ENCODE results near the gene SPON1. TPM values are rescaled to one million over a fixed set of nuclear protein-coding genes. Genes with fewer than 3 reads are reported as not detected.
"Not testable (repeated sequence)": the region's sequence is repeated elsewhere in the genome, so short reads cannot be mapped to it uniquely, and the experiment has no call there.

Gene SPON1
- total RNA-seq, 1 donor, result 0.72 TPM

GRCh38 chr11:14275076-14275475 is 312.6 kb downstream of the SPON1 start:
- no peaks in the 10 kb centered on the region for H3K9me3 ChIP-seq (ENCODE audit: low read depth, low read length)
- peak; percentile 11 for DNase-seq (ENCODE audit: insufficient read length, low spot score, missing footprints)
- H3K27ac ChIP-seq (ENCODE audit: low read depth, low read length), result no peak overlapping the region
- no peak for TF ChIP-seq CTCF (IDR thresholded peaks at IDR 0.05; ENCODE audit: extremely low read depth, low read depth, low read length)
- H4K20me1 ChIP-seq (ENCODE audit: insufficient read depth, low read length), result no peaks in the 10 kb centered on the region
- peaks cover 17% of the 10 kb centered on the region for H3K36me3 ChIP-seq (ENCODE audit: insufficient read depth, low read length)
- H3K4me1 ChIP-seq (ENCODE audit: insufficient read depth, low read length), result peaks cover 9% of the 10 kb centered on the region
- H2AFZ ChIP-seq (ENCODE audit: low read length), result no peak overlapping the region
- H3K4me3 ChIP-seq (ENCODE audit: insufficient read depth, low read length), result no peak overlapping the region
- no peaks in the 10 kb centered on the region for H3K27me3 ChIP-seq (ENCODE audit: insufficient read depth, low read length)
- H3K4me2 ChIP-seq (ENCODE audit: insufficient read depth, low read length), result no peak overlapping the region
- no peaks in the 10 kb centered on the region for H3K79me2 ChIP-seq (ENCODE audit: insufficient read depth, low read length)

GRCh38 chr11:14278869-14279268 is 316.3 kb downstream of the SPON1 start:
- not testable (repeated sequence) for H4K20me1 ChIP-seq (ENCODE audit: insufficient read depth, low read length); H3K27me3 ChIP-seq (ENCODE audit: insufficient read depth, low read length); H3K9me3 ChIP-seq (ENCODE audit: low read depth, low read length); H2AFZ ChIP-seq (ENCODE audit: low read length); H3K4me2 ChIP-seq (ENCODE audit: insufficient read depth, low read length); H3K27ac ChIP-seq (ENCODE audit: low read depth, low read length); H3K79me2 ChIP-seq (ENCODE audit: insufficient read depth, low read length); H3K4me1 ChIP-seq (ENCODE audit: insufficient read depth, low read length); DNase-seq (ENCODE audit: insufficient read length, low spot score, missing footprints); H3K4me3 ChIP-seq (ENCODE audit: insufficient read depth, low read length)
- H3K36me3 ChIP-seq (ENCODE audit: insufficient read depth, low read length), result peaks cover 14% of the 10 kb centered on the region

- DNase-seq (ENCODE audit: insufficient read length, low spot score, missing footprints), result peak; percentile 86
- Histone ChIP-seq H3K27ac (ENCODE audit: low read depth, low read length) (peak overlapping the region; percentile 92), H3K36me3 (ENCODE audit: insufficient read depth, low read length) (peaks cover 21% of the 10 kb centered on the region), H3K27me3 (ENCODE audit: insufficient read depth, low read length) (no peaks in the 10 kb centered on the region), H3K9me3 (ENCODE audit: low read depth, low read length) (no peaks in the 10 kb centered on the region), H3K4me3 (ENCODE audit: insufficient read depth, low read length) (peak overlapping the region; percentile 57), H3K79me2 (ENCODE audit: insufficient read depth, low read length) (peaks cover 17% of the 10 kb centered on the region), H4K20me1 (ENCODE audit: insufficient read depth, low read length) (no peaks in the 10 kb centered on the region), H3K4me1 (ENCODE audit: insufficient read depth, low read length) (peaks cover 21% of the 10 kb centered on the region), H3K4me2 (ENCODE audit: insufficient read depth, low read length) (peak overlapping the region; percentile 78), H2AFZ (ENCODE audit: low read length) (no peak overlapping the region)
- no peak for TF ChIP-seq CTCF (IDR thresholded peaks at IDR 0.05; ENCODE audit: extremely low read depth, low read depth, low read length)
Observed at GRCh38 chr11:14288189-14288935, 325.8 kb downstream of the SPON1 start.

GRCh38 chr11:14290422-14290821 is 327.9 kb downstream of the SPON1 start:
- Histone ChIP-seq H3K79me2 (ENCODE audit: insufficient read depth, low read length) (peaks cover 29% of the 10 kb centered on the region), H3K9me3 (ENCODE audit: low read depth, low read length) (no peaks in the 10 kb centered on the region), H3K4me2 (ENCODE audit: insufficient read depth, low read length) (no peak overlapping the region), H4K20me1 (ENCODE audit: insufficient read depth, low read length) (no peaks in the 10 kb centered on the region), H3K36me3 (ENCODE audit: insufficient read depth, low read length) (peaks cover 32% of the 10 kb centered on the region), H3K4me3 (ENCODE audit: insufficient read depth, low read length) (no peak overlapping the region), H3K4me1 (ENCODE audit: insufficient read depth, low read length) (peaks cover 21% of the 10 kb centered on the region), H3K27ac (ENCODE audit: low read depth, low read length) (no peak overlapping the region), H2AFZ (ENCODE audit: low read length) (no peak overlapping the region), H3K27me3 (ENCODE audit: insufficient read depth, low read length) (no peaks in the 10 kb centered on the region)
- no peak for DNase-seq (ENCODE audit: insufficient read length, low spot score, missing footprints)
- TF ChIP-seq CTCF (IDR thresholded peaks at IDR 0.05; ENCODE audit: extremely low read depth, low read depth, low read length), result no peak
